Left lobe of liver (tissue), 1 donor: Measurements from ENCODE around the gene TBC1D9B. TPM values are rescaled to one million over a fixed set of nuclear protein-coding genes. Genes with fewer than 3 reads are reported as not detected.

ENCODE experiments used
- total RNA-seq: library from RNA; stranded (reverse); gene quantifications from one replicate; pipeline ENCODE4 v1.2.1, GENCODE V29; 2021
- donor health status: DM: no; HTN: yes; CAD: no.

TBC1D9B gene
- total RNA-seq, 1 donor from 2014 or later = 107 TPM

Other genes with a start within 250 kb of the TBC1D9B start
- not detected for gene CBY3, start 226.9 kb downstream of the TBC1D9B start, total RNA-seq
- gene CANX, start 208.9 kb downstream of the TBC1D9B start, total RNA-seq = 501 TPM
- 7.3 TPM for gene MAML1, start 175.1 kb downstream of the TBC1D9B start, total RNA-seq
- 2.6 TPM for gene LTC4S, start 113.9 kb downstream of the TBC1D9B start, total RNA-seq
- 192 TPM for gene MGAT4B, start 101.0 kb downstream of the TBC1D9B start, total RNA-seq
- 361 TPM for gene SQSTM1, start 87.0 kb downstream of the TBC1D9B start, total RNA-seq
- gene MRNIP, start 49.1 kb downstream of the TBC1D9B start, total RNA-seq = 12.8 TPM
- gene RNF130, start 163.9 kb upstream of the TBC1D9B start, total RNA-seq = 102 TPM